Fibroblast of villous mesenchyme (primary cell): ENCODE data around the gene FGD2. TPM values are rescaled to one million over a fixed set of nuclear protein-coding genes. Genes with fewer than 3 reads are reported as not detected.

Source experiments
- DNase-seq: peaks from one replicate; pipeline ENCODE4 v3.0.0-alpha.2; 2010; ENCODE audit warnings: low read depth
- H3K4me3 ChIP-seq: 2 replicates; pipeline ENCODE4 v1.5.1; 2011; ENCODE audit warnings: low read depth, mild to moderate bottlenecking, low read length
- CTCF ChIP-seq: IDR thresholded peaks from 2 replicates; pipeline ENCODE4 v1.5.1; 2012; ENCODE audit warnings: low read depth, mild to moderate bottlenecking, low read length; ENCODE audit not compliant: insufficient read depth
- total RNA-seq: library from RNA; depleted of rRNA; stranded (reverse); fragments of >200 nt; gene quantifications from 2 replicates; pipeline ENCODE4 v1.2.3, GENCODE V29; 2012

FGD2 gene
- total RNA-seq, 1 donor: not detected

GRCh38 chr6:37006793-37007339, 1.4 kb downstream of the FGD2 start:
- DNase-seq: no peak
- TF ChIP-seq CTCF: no peak

GRCh38 chr6:37007340-37008043, 2.0 kb downstream of the FGD2 start:
- no peak overlapping the region for H3K4me3 ChIP-seq
- DNase-seq: no peak
- TF ChIP-seq CTCF: no peak

More at GRCh38 chr6:37006793-37007339, 1.4 kb downstream of the FGD2 start:
- no peak overlapping the region for H3K4me3 ChIP-seq

DNA sequence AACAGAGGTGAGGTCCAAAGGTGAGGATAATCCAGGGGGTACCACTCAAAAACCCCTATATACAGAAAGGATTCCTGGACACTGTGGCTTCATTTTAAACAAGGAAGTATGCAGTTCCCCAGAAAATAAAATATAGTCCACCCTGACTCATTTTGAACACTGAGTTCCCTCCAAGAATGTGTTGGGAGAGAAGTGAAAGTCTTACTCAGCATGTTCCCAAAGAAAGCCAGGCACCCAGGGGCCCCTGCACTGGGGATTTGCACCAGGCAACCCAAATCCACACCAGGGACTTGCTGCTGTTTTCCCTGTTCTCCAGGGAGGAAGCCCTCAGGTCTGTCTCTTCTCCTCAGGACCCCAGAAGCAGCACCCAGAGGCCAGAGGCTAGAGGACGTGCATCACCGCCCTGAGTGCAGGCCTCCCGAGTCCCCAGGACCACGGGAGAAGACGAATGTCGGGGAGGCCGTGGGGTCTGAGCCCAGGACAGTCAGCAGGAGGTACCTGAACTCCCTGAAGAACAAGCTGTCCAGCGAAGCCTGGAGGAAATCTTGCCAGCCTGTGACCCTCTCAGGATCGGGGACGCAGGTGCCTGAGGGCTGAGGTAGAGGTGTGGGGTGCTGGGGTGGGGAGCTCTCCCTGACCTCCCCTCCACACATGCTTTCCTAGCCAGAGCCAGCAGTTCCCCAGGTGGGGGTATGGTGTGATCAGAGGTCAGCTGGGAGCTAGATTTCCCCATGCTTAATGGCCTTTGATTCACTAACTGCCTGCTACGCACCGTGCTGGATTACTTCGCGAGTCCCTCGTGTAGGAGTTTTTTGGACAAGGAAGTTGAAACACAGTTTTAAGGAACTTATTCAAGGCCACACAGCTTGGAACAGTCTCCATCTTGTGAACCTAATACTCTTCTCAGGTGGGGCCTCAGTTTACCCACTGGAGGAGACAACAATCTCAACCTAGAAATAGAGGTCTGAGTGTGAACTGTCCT, 3.3 kb downstream of the FGD2 start:
- TF ChIP-seq CTCF: no peak
- peak; percentile 7 for DNase-seq

GRCh38 chr6:37010402-37010892, 5.0 kb downstream of the FGD2 start:
- no peak overlapping the region for H3K4me3 ChIP-seq
- no peak for TF ChIP-seq CTCF
- no peak for DNase-seq

More for the DNA sequence above, 3.3 kb downstream of the FGD2 start:
- no peak overlapping the region for H3K4me3 ChIP-seq

DNA sequence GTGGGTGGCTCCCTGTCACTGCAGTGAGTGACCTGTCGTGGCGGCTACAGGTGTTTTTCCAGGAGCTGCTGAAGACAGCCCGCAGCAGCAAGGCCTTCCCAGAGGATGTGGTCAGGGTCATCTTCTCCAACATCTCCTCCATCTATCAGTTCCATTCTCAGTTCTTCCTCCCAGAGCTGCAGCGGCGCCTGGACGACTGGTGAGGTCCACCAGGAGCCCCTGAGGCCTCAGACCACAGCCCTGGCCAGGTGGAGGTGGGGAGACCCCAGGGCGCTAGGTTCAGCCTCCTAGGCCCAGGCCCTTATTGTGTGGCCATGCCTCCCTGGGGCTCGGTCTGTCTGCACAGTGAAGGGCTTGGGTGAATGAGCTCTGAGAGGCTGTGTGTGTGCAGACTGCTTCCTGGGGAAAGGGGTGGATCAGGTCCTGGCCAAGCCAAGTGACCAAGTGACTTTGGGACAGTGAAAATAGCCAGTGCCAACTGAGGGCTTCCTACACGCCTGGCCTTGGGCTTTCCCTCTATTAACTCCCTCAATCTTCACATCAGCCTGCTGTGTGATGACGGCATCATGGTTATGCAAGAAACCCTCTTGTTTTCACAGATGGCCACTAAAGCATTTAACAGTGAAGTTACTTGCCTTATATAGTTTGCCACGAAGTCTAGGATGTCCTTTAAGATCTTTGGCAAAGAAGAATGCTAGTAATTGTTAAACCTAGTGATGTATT, 6.4 kb downstream of the FGD2 start:
- no peak overlapping the region for H3K4me3 ChIP-seq
- TF ChIP-seq CTCF: no peak
- DNase-seq: peak; percentile 93
